K562 (cell line): ENCODE results near the gene WWC2. TPM values are rescaled to one million over a fixed set of nuclear protein-coding genes. Genes with fewer than 3 reads are reported as not detected.

Experiments used
- ATAC-seq: fragments of 200-7000 bp; cut with Tn5 transposase; 3 replicates; pipeline ENCODE4 v1.9.1; 2020; ENCODE audit warnings: moderate library complexity
- BruUV-seq: library from RNA; stranded (reverse); fragments of 400-500 nt; replicated peaks from 2 replicates; lab custom pipeline; 2021; lab: Mats Ljungman, UMichigan
- CTCF ChIA-PET: fragments of 300-600 bp; formaldehyde crosslinking; extraction: SDS; loops from one replicate; lab custom pipeline; 2021; ENCODE audit warnings: low intra/inter-chr PET ratio; lab: Yijun Ruan, JAX
- POLR2A ChIA-PET: fragments of 300-600, 350-650 bp; sonication (Branson Sonifier 250); formaldehyde crosslinking; extraction: SDS; loops from one replicate; lab custom pipeline; 2021; ENCODE audit warnings: antibody characterized with exemption, inconsistent platforms; lab: Yijun Ruan, JAX
- DNase-seq, 4 experiments: peaks; one replicate each; pipeline versions ENCODE4 v3.0.0 to v3.0.0-alpha.2; 2011 to 2018; ENCODE audit warnings: low spot score in 3 of 4, mixed read lengths in 3 of 4; ENCODE audit errors: extremely low read depth in 1 of 4
- FAIRE-seq: peaks from 2 replicates; lab custom pipeline; 2011; peaks lifted over from hg19 to GRCh38; lab: Jason Lieb, UNC
- H2AFZ ChIP-seq: 2 replicates; pipeline ENCODE4 v1.6.0; 2011; ENCODE audit warnings: low read depth, low read length, control low read depth, inconsistent platforms
- H3K27ac ChIP-seq: fragments of 200-600 bp; 3 replicates; pipeline ENCODE4 v1.8.0; 2011; ENCODE audit warnings: low read depth, mild to moderate bottlenecking, control low read depth, inconsistent platforms, low read length, moderate library complexity, mixed read lengths; ENCODE audit errors: extremely low read depth
- H3K27me3 ChIP-seq, 2 experiments: fragments of 300-600 bp in 1 of 2; 2 replicates in 1 of 2; 3 replicates in 1 of 2; pipeline versions ENCODE4 v1.6.0 to v1.8.0; 2011; ENCODE audit warnings: inconsistent platforms in 2 of 2, low read length in 2 of 2, mild to moderate bottlenecking in 1 of 2, mixed read lengths in 1 of 2, moderate library complexity in 1 of 2; ENCODE audit not compliant: control insufficient read depth in 2 of 2, insufficient read depth in 2 of 2
- H3K36me3 ChIP-seq: fragments of 300-600 bp; 3 replicates; pipeline ENCODE4 v1.8.0; 2011; ENCODE audit warnings: mild to moderate bottlenecking, low read length, inconsistent platforms; ENCODE audit not compliant: control insufficient read depth, insufficient read depth
- H3K4me1 ChIP-seq, 2 experiments: fragments of 200-600 bp in 1 of 2; replicated peaks in 1 of 2; 2 replicates in 1 of 2; 3 replicates in 1 of 2; pipeline versions ENCODE4 v1.5.1 to v1.8.0; 2011; ENCODE audit warnings: inconsistent platforms in 2 of 2, low read length in 2 of 2, mild to moderate bottlenecking in 1 of 2, mixed read lengths in 1 of 2, moderate library complexity in 1 of 2; ENCODE audit not compliant: control insufficient read depth in 2 of 2, insufficient read depth in 2 of 2
- H3K4me2 ChIP-seq: 2 replicates; pipeline ENCODE4 v1.6.1; 2011; ENCODE audit warnings: low read length, control low read depth, inconsistent platforms, mixed read lengths; ENCODE audit not compliant: insufficient read depth
- H3K4me3 ChIP-seq: fragments of 200-600 bp; sonication (generic), shearing (Covaris generic); 2 replicates; pipeline ENCODE4 v1.5.1; 2016; ENCODE audit warnings: control low read depth, inconsistent platforms
- H3K79me2 ChIP-seq: fragments of 200-600 bp; 3 replicates; pipeline ENCODE4 v1.8.0; 2011; ENCODE audit warnings: low read length, inconsistent platforms; ENCODE audit not compliant: control insufficient read depth, insufficient read depth
- H3K9ac ChIP-seq, 2 experiments: 2 replicates each; pipeline versions ENCODE4 v1.6.0 to v1.6.1; 2011; ENCODE audit warnings: low read depth in 2 of 2, low read length in 2 of 2, control low read depth in 1 of 2, inconsistent platforms in 1 of 2, mild to moderate bottlenecking in 1 of 2, mixed read lengths in 1 of 2; ENCODE audit not compliant: insufficient read depth in 1 of 2
- H3K9me1 ChIP-seq: one replicate; pipeline ENCODE4 v1.6.0; 2011; ENCODE audit warnings: inconsistent platforms, mild to moderate bottlenecking, low read length, moderate library complexity; ENCODE audit not compliant: control insufficient read depth, insufficient read depth
- H3K9me3 ChIP-seq: replicated peaks from 2 replicates; pipeline ENCODE4 v1.5.1; 2011; ENCODE audit warnings: low read depth, low read length, inconsistent platforms; ENCODE audit not compliant: control insufficient read depth, insufficient read depth
- H4K20me1 ChIP-seq: replicated peaks from 2 replicates; pipeline ENCODE4 v1.6.1; 2011; ENCODE audit warnings: low read length, inconsistent platforms, mixed read lengths; ENCODE audit not compliant: control insufficient read depth, insufficient read depth
- ATF3 ChIP-seq, 2 experiments: fragments of 450-650 bp in 1 of 2; sonication (generic) in 1 of 2; formaldehyde crosslinking in 1 of 2; IDR thresholded peaks in 1 of 2; conservative IDR thresholded peaks in 1 of 2; 2 replicates each; pipeline versions ENCODE4 v1.6.1 to v1.8.1; 2016 to 2023; ENCODE audit warnings: mild to moderate bottlenecking in 2 of 2, moderate library complexity in 2 of 2, inconsistent platforms in 1 of 2, missing genetic modification reagents in 1 of 2
- ATF7 ChIP-seq: fragments of 450-650 bp; IDR thresholded peaks from 2 replicates; pipeline ENCODE4 v1.7.1; 2014; ENCODE audit warnings: mild to moderate bottlenecking, moderate library complexity
- RBM34 ChIP-seq: fragments of 200-400 bp; formaldehyde crosslinking; IDR thresholded peaks from 2 replicates; pipeline ENCODE4 v1.6.1; 2018; ENCODE audit warnings: low read length, borderline replicate concordance; ENCODE audit not compliant: insufficient read depth
- RFX1 ChIP-seq: fragments of 450-650 bp; IDR thresholded peaks from 2 replicates; pipeline ENCODE4 v1.6.1; 2016; ENCODE audit warnings: mild to moderate bottlenecking, moderate library complexity
- TEAD2 ChIP-seq: fragments of 450-650 bp; IDR thresholded peaks from 2 replicates; pipeline ENCODE4 v1.6.1; 2016; ENCODE audit warnings: missing genetic modification characterization, control low read depth, missing compliant biosample characterization
- TEAD4 ChIP-seq, 2 experiments: sonication (generic) in 1 of 2; formaldehyde crosslinking in 1 of 2; IDR thresholded peaks; 2 replicates each; pipeline versions ENCODE4 v1.6.1 to v1.8.0; 2012 to 2022; ENCODE audit warnings: borderline replicate concordance in 1 of 2, inconsistent platforms in 1 of 2, low read length in 1 of 2, mild to moderate bottlenecking in 1 of 2, missing genetic modification reagents in 1 of 2
- ZFP36 ChIP-seq: fragments of 150-350 bp; IDR thresholded peaks from 2 replicates; pipeline ENCODE4 v1.6.1; 2018; ENCODE audit warnings: low read length, low read depth; ENCODE audit not compliant: partially characterized antibody
- ZMIZ1 ChIP-seq, 2 experiments: fragments of 150-350 bp in 1 of 2; IDR thresholded peaks; 2 replicates each; pipeline ENCODE4 v1.6.1; 2012 to 2016; ENCODE audit warnings: low read depth in 2 of 2, low read length in 2 of 2, mild to moderate bottlenecking in 1 of 2, moderate library complexity in 1 of 2
- ZNF134 ChIP-seq: fragments of 250-450 bp; sonication (Bioruptor Pico); conservative IDR thresholded peaks from 2 replicates; pipeline ENCODE4 v1.4.0; 2020
- ZNF282 ChIP-seq: sonication (generic); formaldehyde crosslinking; IDR thresholded peaks from 2 replicates; pipeline ENCODE4 v1.8.1; 2023; ENCODE audit warnings: missing genetic modification reagents
- ZNF76 ChIP-seq: fragments of 250-450 bp; sonication (Bioruptor Pico); IDR thresholded peaks from 2 replicates; pipeline ENCODE4 v1.4.0; 2020; ENCODE audit warnings: mild to moderate bottlenecking, moderate library complexity, borderline replicate concordance
- WGBS: fragments of 100-300 bp; shearing (Covaris generic); methylation state at CpG from one replicate; pipeline ENCODE4 v1.1.6; 2016; ENCODE audit warnings: low coverage, mixed read lengths; ENCODE audit not compliant: insufficient coverage; ENCODE audit errors: missing lambda C conversion rate; 5-methylcytosine and 5-hydroxymethylcytosine counted together
- in situ Hi-C: fragments of 300-500 bp; cut with MboI; formaldehyde crosslinking; loops from 4 replicates; pipeline ENCODE4 v1.15.0; 2018; ENCODE audit warnings: inconsistent platforms, mixed read lengths
- intact Hi-C: fragments of 100-400 bp; cut with micrococcal nuclease; formaldehyde crosslinking; loops from 2 replicates; pipeline ENCODE4 v1.14.2; 2022
- polyA plus RNA-seq, 8 experiments: library from polyadenylated mRNA; depleted of rRNA in 4 of 8; stranded (reverse) in 5 of 8; unstranded in 3 of 8; fragments of >200 nt; fragmentation: Nextera tagmentation in 2 of 8; fragmentation: Illumina TruSeq in 1 of 8; extraction: Ambion mirVana in 2 of 8; extraction: Trizol in 1 of 8; gene quantifications; 2 replicates each; pipeline versions ENCODE4 v1.2.1 to v1.2.3, GENCODE V29; 2011 to 2014; ENCODE audit warnings: inconsistent platforms in 1 of 8, missing spikeins in 1 of 8
- total RNA-seq, 7 experiments: library from RNA; depleted of rRNA in 6 of 7; stranded (reverse); fragments of >200 nt in 6 of 7; fragmentation: Illumina TruSeq in 2 of 7; extraction: Trizol in 2 of 7; gene quantifications; 2 replicates each; pipeline versions ENCODE4 v1.2.1 to v1.2.3, GENCODE V29; 2011 to 2021; ENCODE audit warnings: low replicate concordance in 1 of 7

WWC2 gene
- total and polyA plus RNA-seq, 9 of the 15 experiments (the other 6 are each of a cell fraction or from before 2014, with no cell fraction given): 3.7 to 39.4 (median 19.6) TPM

- no peak overlapping the region for H3K27ac ChIP-seq
- DNase-seq (no peak), ATAC-seq (no peak), FAIRE-seq (peak; percentile 23)
- no peak overlapping the region for H3K9ac ChIP-seq
- H3K9me1 ChIP-seq: no peaks in the 10 kb centered on the region
- H3K9me3 ChIP-seq: no peaks in the 10 kb centered on the region
- no peak overlapping the region for H3K4me3 ChIP-seq
- H3K4me1 ChIP-seq: peaks cover 12 to 29% of the 10 kb centered on the region in 2 experiments; a peak in 4 of 5 replicates
- H3K36me3 ChIP-seq: no peaks in the 10 kb centered on the region
- no peaks in the 10 kb centered on the region for H4K20me1 ChIP-seq
- TF ChIP-seq ATF7: peak; percentile 75
- TF ChIP-seq ATF3 (IDR thresholded peaks at IDR 0.05): peak; percentile 79
- no peak for TF ChIP-seq ATF3 (CRISPR knock-in tag; conservative IDR thresholded peaks at IDR 0.05)
- no peak for TF ChIP-seq ZFP36
- in situ Hi-C loops (no loop called here), intact Hi-C loops (no loop called here)
- no TSS peak for BruUV-seq
- no peak overlapping the region; the same call in 1 of the 2 replicates for H3K4me2 ChIP-seq
- no peak overlapping the region for H2AFZ ChIP-seq
- CTCF ChIA-PET: no interaction called here
- 58% methylated on average over 4 of the region's 4 CpGs for WGBS
- POLR2A ChIA-PET: interaction anchor here (1.3 kb wide), 1 partner anchor 40 kb away, joined by 3 read pairs; no protein-coding TSS in a partner anchor
- H3K79me2 ChIP-seq: peaks cover 57% of the 10 kb centered on the region
- H3K27me3 ChIP-seq: no peaks in the 10 kb centered on the region
These were observed 3.0 kb downstream of the WWC2 start for GRCh38 chr4:183101956-183102480.

- H3K4me1 ChIP-seq: peaks cover under 1 to 19% of the 10 kb centered on the region in 2 experiments; a peak in 4 of 5 replicates
- 91% methylated on average over 5 of the region's 5 CpGs for WGBS
- TF ChIP-seq ZNF134 (CRISPR knock-in tag) (no peak), TEAD2 (no peak), ZNF76 (CRISPR knock-in tag) (no peak), RBM34 (no peak), ZNF282 (CRISPR knock-in tag) (no peak), RFX1 (no peak), ZMIZ1 (IDR thresholded peaks at IDR 0.05; ENCODE audit: low read depth in 2 of 2, low read length in 2 of 2) (no peak), TEAD4 (IDR thresholded peaks at IDR 0.05; ENCODE audit: low read length) (no peak), TEAD4 (CRISPR knock-in tag; IDR thresholded peaks at IDR 0.05; ENCODE audit: borderline replicate concordance) (no peak)
- TF ChIP-seq, all 486 proteins: peak for 0
- Histone ChIP-seq H3K27ac (no peak overlapping the region), H3K9me3 (no peaks in the 10 kb centered on the region), H3K9me1 (no peaks in the 10 kb centered on the region), H3K4me3 (no peak overlapping the region), H2AFZ (no peak overlapping the region), H3K36me3 (no peaks in the 10 kb centered on the region), H4K20me1 (no peaks in the 10 kb centered on the region), H3K79me2 (peaks cover 69% of the 10 kb centered on the region), H3K27me3 (no peaks in the 10 kb centered on the region), H3K9ac (no peak overlapping the region), H3K4me2 (no peak overlapping the region)
- no peak for DNase-seq
- POLR2A ChIA-PET: no interaction called here
- FAIRE-seq: no peak
- CTCF ChIA-PET: no interaction called here
- intact Hi-C loops: no loop called here
- ATAC-seq: no peak
- in situ Hi-C loops: no loop called here
- no TSS peak for BruUV-seq
These were observed 6.0 kb downstream of the WWC2 start for GRCh38 chr4:183105092-183105491.
